ENCODE measurements around the gene NEDD4.
"Not testable (repeated sequence)": the region's sequence is repeated elsewhere in the genome, so short reads cannot be mapped to it uniquely, and the experiment has no call there.

Gene NEDD4

GRCh38 chr15:55846116-55846707 lies 147.2 kb downstream of the NEDD4 start:
- Histone ChIP-seq H3K4me2 (no peak overlapping the region), H3K9me3 (0 out of 2 replicates have a peak, but pooled peaks cover 8% of the 10 kb centered on the region), H3K4me3 (no peak overlapping the region), H3K27me3 (no peaks in the 10 kb centered on the region), H3K4me1 (no peaks in the 10 kb centered on the region), H3K27ac (no peak overlapping the region), H3K9ac (no peak overlapping the region), H4K20me1 (no peaks in the 10 kb centered on the region), H3K36me3 (peaks cover 26% of the 10 kb centered on the region)
- TF ChIP-seq Cebpa-rat (IDR thresholded peaks at IDR 0.05): no peak

- H3K4me3 ChIP-seq, H3K27ac ChIP-seq, H3K4me1 ChIP-seq: not testable (repeated sequence)
Observed at GRCh38 chr15:55842897-55843296, 150.5 kb downstream of the NEDD4 start.

DNA sequence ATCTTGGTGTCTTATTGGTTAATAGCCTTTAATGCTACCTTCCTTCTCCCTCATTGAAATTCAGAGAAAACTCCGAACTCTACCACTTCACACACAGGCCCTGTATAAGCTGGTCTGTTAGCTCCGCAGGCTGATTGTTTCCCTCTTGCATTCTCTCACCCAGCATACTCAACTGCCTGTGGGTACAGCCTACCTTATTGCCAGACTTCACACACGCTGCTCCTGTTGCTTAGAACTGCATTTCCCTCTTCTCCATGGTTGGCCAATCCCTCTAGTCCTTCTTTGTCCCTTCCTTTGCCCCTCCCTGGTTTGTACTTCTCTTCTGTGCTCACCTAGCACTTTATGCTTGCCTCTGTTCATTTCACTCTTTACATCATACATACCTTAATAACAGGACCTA lies 157.5 kb downstream of the NEDD4 start:
- Histone ChIP-seq H3K27ac (no peak overlapping the region), H3K36me3 (peaks cover 12% of the 10 kb centered on the region), H3K4me1 (no peaks in the 10 kb centered on the region), H3K9me3 (no peaks in the 10 kb centered on the region), H3K27me3 (no peaks in the 10 kb centered on the region), H3K4me3 (no peak overlapping the region), H4K20me1 (no peaks in the 10 kb centered on the region), H3K4me2 (no peak overlapping the region), H3K9ac (no peak overlapping the region)
- no peak for TF ChIP-seq Cebpa-rat (IDR thresholded peaks at IDR 0.05)

More at GRCh38 chr15:55842897-55843296, 150.5 kb downstream of the NEDD4 start:
- not testable (repeated sequence) for H3K27me3 ChIP-seq, H4K20me1 ChIP-seq, H3K9me3 ChIP-seq, H3K9ac ChIP-seq, H3K4me2 ChIP-seq
- H3K36me3 ChIP-seq: peaks cover 25% of the 10 kb centered on the region

DNA sequence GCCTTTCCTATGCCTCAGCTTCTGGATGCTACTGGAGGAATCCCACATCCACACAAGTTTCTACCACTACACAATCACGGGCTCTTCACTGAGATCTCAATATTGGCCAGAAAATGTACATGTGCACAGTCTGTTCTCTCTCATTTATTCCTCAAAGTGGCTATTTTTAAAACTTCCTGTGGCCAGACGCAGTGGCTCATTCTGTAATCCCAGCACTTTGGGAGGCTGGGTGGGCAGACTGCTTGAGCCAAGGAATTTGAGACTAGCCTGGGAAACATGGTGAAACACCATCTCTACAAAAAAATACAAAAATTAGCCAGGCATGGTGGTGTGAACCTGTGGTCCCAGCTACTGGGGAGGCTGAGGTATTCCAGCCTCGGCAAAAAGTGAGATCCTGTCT lies 159.1 kb downstream of the NEDD4 start:
- peaks cover 23% of the 10 kb centered on the region for H3K36me3 ChIP-seq
- no peak overlapping the region for H3K27ac ChIP-seq

DNA sequence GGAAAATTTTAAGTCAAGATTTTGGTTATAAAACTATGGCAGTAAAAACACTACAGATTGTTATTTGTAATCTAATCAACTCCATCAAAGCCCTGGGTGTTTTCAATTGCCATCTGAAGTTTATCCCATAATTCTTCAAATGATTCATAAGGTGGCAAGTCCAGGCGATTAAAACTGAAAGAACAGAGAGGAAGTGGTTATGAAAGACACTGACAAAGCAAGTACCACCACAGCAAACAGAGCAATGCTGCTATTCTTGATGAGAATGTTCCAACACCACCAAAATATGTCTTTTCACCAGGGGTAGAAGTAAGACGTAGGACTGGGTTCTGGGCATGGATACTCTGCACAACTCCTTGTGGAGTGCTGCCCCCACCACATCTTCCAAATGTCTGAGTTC lies 163.6 kb downstream of the NEDD4 start:
- no peak overlapping the region for H3K9ac ChIP-seq
- H3K4me1 ChIP-seq: no peaks in the 10 kb centered on the region
- H3K9me3 ChIP-seq: no peaks in the 10 kb centered on the region
- TF ChIP-seq Cebpa-rat (IDR thresholded peaks at IDR 0.05): no peak
- H4K20me1 ChIP-seq: no peaks in the 10 kb centered on the region
- no peaks in the 10 kb centered on the region for H3K27me3 ChIP-seq
- peaks cover 18% of the 10 kb centered on the region for H3K36me3 ChIP-seq
- H3K4me2 ChIP-seq: no peak overlapping the region
- H3K27ac ChIP-seq: no peak overlapping the region
- no peak overlapping the region for H3K4me3 ChIP-seq

More for the DNA sequence above, 159.1 kb downstream of the NEDD4 start:
- no peaks in the 10 kb centered on the region for H3K4me1 ChIP-seq
- no peaks in the 10 kb centered on the region for H3K9me3 ChIP-seq
- H3K27me3 ChIP-seq: no peaks in the 10 kb centered on the region
- H3K4me3 ChIP-seq: no peak overlapping the region
- H4K20me1 ChIP-seq: no peaks in the 10 kb centered on the region
- no peak overlapping the region for H3K9ac ChIP-seq
- TF ChIP-seq Cebpa-rat (IDR thresholded peaks at IDR 0.05): no peak
- no peak overlapping the region for H3K4me2 ChIP-seq

- TF ChIP-seq Cebpa-rat (IDR thresholded peaks at IDR 0.05): no peak
- no peak overlapping the region for H3K4me3 ChIP-seq
- no peaks in the 10 kb centered on the region for H4K20me1 ChIP-seq
- H3K27me3 ChIP-seq: no peaks in the 10 kb centered on the region
- H3K36me3 ChIP-seq: peaks cover 18% of the 10 kb centered on the region
- H3K4me2 ChIP-seq: no peak overlapping the region
- H3K27ac ChIP-seq: no peak overlapping the region
- no peak overlapping the region for H3K9ac ChIP-seq
- H3K4me1 ChIP-seq: peaks cover 4% of the 10 kb centered on the region; the same call in 1 of the 2 replicates
- no peaks in the 10 kb centered on the region for H3K9me3 ChIP-seq
Observed at GRCh38 chr15:55827955-55828354, 165.5 kb downstream of the NEDD4 start.

- no peak for TF ChIP-seq Cebpa-rat (IDR thresholded peaks at IDR 0.05)
- no peak overlapping the region for H3K27ac ChIP-seq
- no peak overlapping the region for H3K4me3 ChIP-seq
- no peaks in the 10 kb centered on the region for H3K9me3 ChIP-seq
- no peaks in the 10 kb centered on the region for H4K20me1 ChIP-seq
- H3K4me1 ChIP-seq: peaks cover 4% of the 10 kb centered on the region; the same call in 1 of the 2 replicates
- no peak overlapping the region for H3K4me2 ChIP-seq
- peaks cover 13% of the 10 kb centered on the region for H3K36me3 ChIP-seq
- no peaks in the 10 kb centered on the region for H3K27me3 ChIP-seq
- H3K9ac ChIP-seq: no peak overlapping the region
Observed at GRCh38 chr15:55827204-55827603, 166.2 kb downstream of the NEDD4 start.

DNA sequence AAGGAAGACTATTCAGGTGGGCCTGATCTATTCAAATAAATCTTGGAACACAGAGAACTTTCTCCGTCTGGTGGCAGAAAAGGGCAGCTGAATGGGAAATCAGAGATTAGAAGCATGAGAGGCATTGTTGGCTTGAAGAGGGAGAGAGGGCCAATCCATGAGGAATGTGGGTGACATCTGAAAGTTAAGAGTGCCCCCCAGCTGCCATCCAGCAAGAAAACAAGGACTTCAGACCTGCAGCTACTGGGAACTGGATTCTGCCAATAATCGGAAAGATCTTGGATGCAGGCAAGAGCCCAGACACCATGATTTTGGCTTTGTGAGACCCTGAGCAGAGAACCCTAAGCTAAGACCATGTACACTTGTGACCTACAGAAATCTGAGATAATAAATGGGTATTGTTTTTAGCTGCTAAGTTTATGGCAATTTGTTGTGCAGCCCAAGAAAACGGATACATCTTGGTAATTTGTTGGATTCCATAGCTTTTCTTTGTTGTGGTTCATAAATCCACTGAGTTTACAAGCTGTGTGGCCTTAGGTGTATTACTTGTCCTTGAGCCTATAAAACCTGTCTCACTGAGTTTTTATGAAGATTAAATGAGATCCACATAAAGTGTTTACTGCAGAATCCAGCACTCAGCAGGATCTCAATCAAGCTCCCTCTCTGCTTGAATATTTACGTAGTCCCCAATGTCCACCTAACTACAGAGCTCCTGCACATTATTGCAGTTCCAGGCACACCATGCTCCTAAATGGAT lies 168.4 kb downstream of the NEDD4 start:
- Histone ChIP-seq H3K27ac (no peak overlapping the region), H4K20me1 (no peaks in the 10 kb centered on the region), H3K4me3 (no peak overlapping the region), H3K4me2 (no peak overlapping the region), H3K4me1 (peaks cover 4% of the 10 kb centered on the region; the same call in 1 of the 2 replicates), H3K9ac (no peak overlapping the region), H3K36me3 (peaks cover 3% of the 10 kb centered on the region), H3K27me3 (no peaks in the 10 kb centered on the region), H3K9me3 (no peaks in the 10 kb centered on the region)
- TF ChIP-seq Cebpa-rat (IDR thresholded peaks at IDR 0.05): no peak

DNA sequence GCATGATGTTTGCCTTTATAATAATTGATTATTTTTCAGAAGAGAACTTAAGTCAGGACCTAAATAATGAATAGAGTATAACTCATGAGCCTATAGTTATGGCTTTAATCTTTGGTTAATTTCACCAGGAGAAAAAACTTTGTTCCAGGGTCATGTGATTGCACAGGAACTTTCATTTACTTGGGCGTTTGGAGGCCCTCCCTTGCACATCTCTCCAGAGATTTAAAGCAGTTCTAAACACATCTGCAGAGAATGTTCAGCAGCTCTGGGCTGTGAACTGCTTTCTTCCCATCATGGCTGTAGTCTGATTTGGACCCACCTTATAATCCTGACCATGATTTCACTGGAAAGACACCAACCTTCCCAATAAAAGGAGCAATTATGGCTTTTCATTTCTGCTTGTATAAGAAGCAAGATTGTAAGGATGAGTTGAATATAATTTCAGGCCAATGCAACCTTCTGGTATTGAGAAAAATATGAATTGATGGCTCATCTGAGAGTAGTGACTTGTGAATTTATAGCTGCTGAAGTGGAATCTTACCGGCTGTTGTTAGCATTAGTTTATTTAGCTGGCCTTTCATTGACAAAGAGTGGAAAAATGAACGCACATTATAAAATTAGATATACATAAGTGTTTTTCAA lies 169.6 kb downstream of the NEDD4 start:
- H3K36me3 ChIP-seq: no peaks in the 10 kb centered on the region
- no peak overlapping the region for H3K9ac ChIP-seq
- no peaks in the 10 kb centered on the region for H3K27me3 ChIP-seq
- H3K4me1 ChIP-seq: peaks cover 4% of the 10 kb centered on the region; the same call in 1 of the 2 replicates
- no peak overlapping the region for H3K27ac ChIP-seq
- H3K9me3 ChIP-seq: no peaks in the 10 kb centered on the region
- 0 out of 2 replicates have a peak overlapping the region, but pooled peaks have one; percentile 11 for H3K4me2 ChIP-seq
- no peaks in the 10 kb centered on the region for H4K20me1 ChIP-seq
- TF ChIP-seq Cebpa-rat (IDR thresholded peaks at IDR 0.05): no peak
- no peak overlapping the region for H3K4me3 ChIP-seq

- H3K27me3 ChIP-seq: no peaks in the 10 kb centered on the region
- no peak for TF ChIP-seq Cebpa-rat (IDR thresholded peaks at IDR 0.05)
- H3K27ac ChIP-seq: no peak overlapping the region
Observed at GRCh38 chr15:55823191-55823670, 170.2 kb downstream of the NEDD4 start.

GRCh38 chr15:55821740-55822139 lies 171.7 kb downstream of the NEDD4 start:
- not testable (repeated sequence) for H3K4me1 ChIP-seq, H3K9me3 ChIP-seq, H3K27ac ChIP-seq, H3K27me3 ChIP-seq, H3K9ac ChIP-seq, H4K20me1 ChIP-seq, H3K4me3 ChIP-seq, H3K4me2 ChIP-seq, H3K36me3 ChIP-seq

More at GRCh38 chr15:55823191-55823670, 170.2 kb downstream of the NEDD4 start:
- Histone ChIP-seq H3K36me3 (no peaks in the 10 kb centered on the region), H3K4me1 (peaks cover 4% of the 10 kb centered on the region; the same call in 1 of the 2 replicates), H3K4me2 (no peak overlapping the region), H3K4me3 (no peak overlapping the region), H4K20me1 (no peaks in the 10 kb centered on the region), H3K9me3 (no peaks in the 10 kb centered on the region), H3K9ac (no peak overlapping the region)
